SK-N-SH treated with all-trans-retinoic acid at 6 μM for 48 hours (cell line): ENCODE results near the gene DIDO1.

ENCODE experiments used
- CREB5 ChIP-seq: fragments of 250-450 bp; sonication (Bioruptor Pico); IDR thresholded peaks from 2 replicates; pipeline ENCODE4 v1.5.1; 2020; ENCODE audit warnings: low read depth, mild to moderate bottlenecking, moderate library complexity
- GLIS3 ChIP-seq: fragments of 250-450 bp; sonication (Bioruptor Pico); IDR thresholded peaks from 2 replicates; pipeline ENCODE4 v1.5.0; 2020; ENCODE audit warnings: mild to moderate bottlenecking, moderate library complexity
- POU6F1 ChIP-seq: fragments of 250-450 bp; sonication (Bioruptor Pico); IDR thresholded peaks from 2 replicates; pipeline ENCODE4 v1.8.0; 2021; ENCODE audit warnings: low read depth, mild to moderate bottlenecking, moderate library complexity, borderline replicate concordance
- SNAI2 ChIP-seq: fragments of 250-450 bp; sonication (Bioruptor Pico); IDR thresholded peaks from 2 replicates; pipeline ENCODE4 v1.5.0; 2020; ENCODE audit warnings: mild to moderate bottlenecking, moderate library complexity
- TOX ChIP-seq: fragments of 250-450 bp; sonication (Bioruptor Pico); IDR thresholded peaks from 2 replicates; pipeline ENCODE4 v1.8.0; 2021; ENCODE audit warnings: mild to moderate bottlenecking, moderate library complexity, borderline replicate concordance
- ZNF70 ChIP-seq: fragments of 450-650 bp; formaldehyde crosslinking; IDR thresholded peaks from 2 replicates; pipeline ENCODE4 v1.5.0; 2020; ENCODE audit warnings: mild to moderate bottlenecking, moderate library complexity
- ZNF8 ChIP-seq: fragments of 450-650 bp; formaldehyde crosslinking; IDR thresholded peaks from 2 replicates; pipeline ENCODE4 v1.5.0; 2020; ENCODE audit warnings: mild to moderate bottlenecking, moderate library complexity

- TF ChIP-seq SNAI2 (CRISPR knock-in tag): no peak
- no peak for TF ChIP-seq TOX (CRISPR knock-in tag)
- TF ChIP-seq POU6F1 (CRISPR knock-in tag): no peak
- no peak for TF ChIP-seq ZNF70
- no peak for TF ChIP-seq GLIS3 (CRISPR knock-in tag)
- TF ChIP-seq CREB5 (CRISPR knock-in tag): no peak
- TF ChIP-seq ZNF8 (CRISPR knock-in tag): no peak
Observed at GRCh38 chr20:62928246-62928939, 2.1 kb upstream of the DIDO1 start.
